Mesenteric fat pad (tissue), 1 donor: Measurements from ENCODE around the gene HES5. TPM values are rescaled to one million over a fixed set of nuclear protein-coding genes. Genes with fewer than 3 reads are reported as not detected.

Experiments used
- DNase-seq: peaks from one replicate; pipeline ENCODE4 v3.0.0-alpha.2; 2020; ENCODE audit warnings: low spot score
- total RNA-seq: library from RNA; stranded (reverse); fragmentation: NEBNext Ultra II Directional; extraction: Animal tissue kit (Norgen Biotek cat#: 25700); gene quantifications from one replicate; pipeline ENCODE4 v1.2.1, GENCODE V29; 2021
- donor health status: DM: yes; HTN: yes; CAD: no.

HES5 gene
- total RNA-seq, 1 donor from 2014 or later: 0.58 TPM

- DNase-seq: no peak
Measured at GRCh38 chr1:2501820-2502119, 28.3 kb downstream of the HES5 start.

GRCh38 chr1:2501041-2501819, 28.8 kb downstream of the HES5 start:
- no peak for DNase-seq

- DNase-seq: no peak
Measured at GRCh38 chr1:2499986-2500596, 30.0 kb downstream of the HES5 start.

GRCh38 chr1:2499260-2499659, 30.8 kb downstream of the HES5 start:
- no peak for DNase-seq

GRCh38 chr1:2498648-2499047, 31.4 kb downstream of the HES5 start:
- no peak for DNase-seq

GRCh38 chr1:2497891-2498290, 32.2 kb downstream of the HES5 start:
- no peak for DNase-seq

GRCh38 chr1:2496746-2497145, 33.3 kb downstream of the HES5 start:
- DNase-seq: no peak

- DNase-seq: no peak
Measured at GRCh38 chr1:2496087-2496622, 33.9 kb downstream of the HES5 start.

GRCh38 chr1:2495546-2495945, 34.5 kb downstream of the HES5 start:
- no peak for DNase-seq

- DNase-seq: no peak
Measured at GRCh38 chr1:2495026-2495425, 35.0 kb downstream of the HES5 start.

GRCh38 chr1:2494323-2494693, 35.8 kb downstream of the HES5 start:
- no peak for DNase-seq

- DNase-seq: no peak
Measured at GRCh38 chr1:2493691-2494322, 36.3 kb downstream of the HES5 start.

- DNase-seq: no peak
Measured at GRCh38 chr1:2493218-2493617, 36.8 kb downstream of the HES5 start.

- DNase-seq: no peak
Measured at GRCh38 chr1:2492091-2492490, 38.0 kb downstream of the HES5 start.

- DNase-seq: no peak
Measured at GRCh38 chr1:2489615-2490014, 40.4 kb downstream of the HES5 start.

GRCh38 chr1:2488688-2489087, 41.4 kb downstream of the HES5 start:
- DNase-seq: no peak

- no peak for DNase-seq
Measured at GRCh38 chr1:2486558-2486957, 43.5 kb downstream of the HES5 start.

GRCh38 chr1:2486041-2486440, 44.0 kb downstream of the HES5 start:
- DNase-seq: no peak

GRCh38 chr1:2483970-2484369, 46.1 kb downstream of the HES5 start:
- DNase-seq: no peak

GRCh38 chr1:2483026-2483425, 47.0 kb downstream of the HES5 start:
- DNase-seq: no peak

GRCh38 chr1:2482588-2482987, 47.5 kb downstream of the HES5 start:
- DNase-seq: no peak

- DNase-seq: no peak
Measured at GRCh38 chr1:2481885-2482284, 48.2 kb downstream of the HES5 start.

GRCh38 chr1:2480986-2481364, 49.1 kb downstream of the HES5 start:
- DNase-seq: no peak
